GM12874 (cell line): ENCODE measurements around the gene ACTA2.

ENCODE experiments used
- TF ChIP-seq, protein P1 (sequence below): IDR thresholded peaks from 2 replicates; pipeline ENCODE4 v1.5.1; 2011; ENCODE audit warnings: low read depth, mild to moderate bottlenecking, control low read depth, low read length, moderate library complexity; ENCODE audit not compliant: insufficient read depth

ACTA2 gene

DNA sequence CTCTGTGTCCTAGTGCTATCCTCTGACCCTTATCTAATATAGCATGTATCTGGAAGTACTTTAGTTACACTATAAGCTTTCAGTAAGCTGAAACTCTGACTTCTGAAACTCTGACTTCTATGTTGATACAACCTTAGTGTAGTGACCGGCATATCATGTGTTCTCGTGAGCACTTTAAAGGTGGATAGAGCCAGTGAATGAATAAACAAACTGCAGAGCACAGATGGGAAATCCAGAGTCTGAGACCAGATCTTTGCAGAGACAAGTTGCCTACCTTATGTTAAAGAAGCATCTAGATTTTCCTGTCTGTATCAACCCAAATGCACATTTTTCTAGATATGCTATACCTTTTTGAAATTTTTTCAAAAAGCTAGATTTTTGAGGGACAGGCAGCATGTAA lies 3.5 kb downstream of the ACTA2 start:
- TF ChIP-seq, protein P1, sequence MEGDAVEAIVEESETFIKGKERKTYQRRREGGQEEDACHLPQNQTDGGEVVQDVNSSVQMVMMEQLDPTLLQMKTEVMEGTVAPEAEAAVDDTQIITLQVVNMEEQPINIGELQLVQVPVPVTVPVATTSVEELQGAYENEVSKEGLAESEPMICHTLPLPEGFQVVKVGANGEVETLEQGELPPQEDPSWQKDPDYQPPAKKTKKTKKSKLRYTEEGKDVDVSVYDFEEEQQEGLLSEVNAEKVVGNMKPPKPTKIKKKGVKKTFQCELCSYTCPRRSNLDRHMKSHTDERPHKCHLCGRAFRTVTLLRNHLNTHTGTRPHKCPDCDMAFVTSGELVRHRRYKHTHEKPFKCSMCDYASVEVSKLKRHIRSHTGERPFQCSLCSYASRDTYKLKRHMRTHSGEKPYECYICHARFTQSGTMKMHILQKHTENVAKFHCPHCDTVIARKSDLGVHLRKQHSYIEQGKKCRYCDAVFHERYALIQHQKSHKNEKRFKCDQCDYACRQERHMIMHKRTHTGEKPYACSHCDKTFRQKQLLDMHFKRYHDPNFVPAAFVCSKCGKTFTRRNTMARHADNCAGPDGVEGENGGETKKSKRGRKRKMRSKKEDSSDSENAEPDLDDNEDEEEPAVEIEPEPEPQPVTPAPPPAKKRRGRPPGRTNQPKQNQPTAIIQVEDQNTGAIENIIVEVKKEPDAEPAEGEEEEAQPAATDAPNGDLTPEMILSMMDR, result no peak

DNA sequence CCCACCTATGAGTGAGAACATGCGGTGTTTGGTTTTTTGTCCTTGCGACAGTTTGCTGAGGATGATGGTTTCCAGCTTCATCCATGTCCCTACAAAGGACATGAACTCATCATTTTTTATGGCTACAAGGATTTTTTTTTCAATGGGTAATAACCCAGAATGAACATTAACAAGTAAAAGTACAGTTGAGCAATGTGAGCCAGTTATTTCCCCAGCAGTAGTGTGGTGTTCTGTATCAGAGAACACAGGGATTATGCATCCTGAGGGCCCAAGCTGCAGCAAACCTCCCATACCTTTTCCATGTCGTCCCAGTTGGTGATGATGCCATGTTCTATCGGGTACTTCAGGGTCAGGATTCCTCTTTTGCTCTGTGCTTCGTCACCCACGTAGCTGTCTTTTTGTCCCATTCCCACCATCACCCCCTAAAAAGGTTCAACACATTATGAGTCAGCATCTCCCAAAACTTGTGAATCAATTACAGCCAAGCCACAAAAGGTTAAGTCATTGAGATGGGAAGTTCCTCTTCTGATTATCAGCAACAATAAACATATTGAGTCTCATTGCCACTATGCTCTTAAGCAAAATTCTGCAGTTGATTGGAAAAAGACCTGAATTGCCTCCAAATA lies 5.5 kb downstream of the ACTA2 start:
- TF ChIP-seq, protein P1, result no peak

DNA sequence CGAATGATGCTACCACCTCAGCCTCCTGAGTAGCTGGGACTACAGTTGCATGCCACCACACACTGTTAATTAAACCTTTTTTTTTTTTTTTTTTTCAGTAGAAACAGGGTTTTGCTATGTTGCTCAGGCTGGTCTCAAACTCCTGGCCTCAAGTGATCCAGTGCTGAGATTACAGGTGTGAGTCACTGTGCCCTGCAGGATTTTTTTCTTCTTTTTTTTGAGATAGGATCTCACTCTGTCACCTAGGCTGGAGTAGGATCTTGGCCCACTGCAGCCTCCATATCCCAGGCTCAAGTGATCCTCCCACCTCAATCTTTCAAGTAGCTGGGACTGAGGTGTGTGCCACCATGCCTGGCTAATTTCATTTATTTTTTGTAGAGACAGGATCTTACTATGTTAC lies 6.4 kb downstream of the ACTA2 start:
- TF ChIP-seq, protein P1, result no peak

DNA sequence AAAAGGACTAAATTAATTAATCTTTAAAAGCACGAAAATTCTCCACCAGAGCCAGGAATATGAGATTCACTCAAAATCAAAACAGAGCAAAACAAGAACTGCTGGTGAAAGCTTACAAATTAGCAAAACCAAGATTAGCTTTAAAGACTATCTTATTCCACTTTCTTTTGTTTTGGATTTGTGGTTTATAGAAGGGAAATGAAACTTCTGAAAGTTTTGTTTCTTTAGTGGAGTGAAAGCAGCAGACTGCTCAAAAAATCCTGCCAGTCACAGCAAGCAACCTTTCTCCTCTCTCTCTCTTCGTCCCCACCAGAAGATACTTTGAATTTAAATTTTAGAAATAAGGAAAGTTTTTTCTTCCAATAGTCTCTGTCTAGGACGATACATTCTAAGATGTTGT lies 7.8 kb downstream of the ACTA2 start:
- TF ChIP-seq, protein P1, result no peak

DNA sequence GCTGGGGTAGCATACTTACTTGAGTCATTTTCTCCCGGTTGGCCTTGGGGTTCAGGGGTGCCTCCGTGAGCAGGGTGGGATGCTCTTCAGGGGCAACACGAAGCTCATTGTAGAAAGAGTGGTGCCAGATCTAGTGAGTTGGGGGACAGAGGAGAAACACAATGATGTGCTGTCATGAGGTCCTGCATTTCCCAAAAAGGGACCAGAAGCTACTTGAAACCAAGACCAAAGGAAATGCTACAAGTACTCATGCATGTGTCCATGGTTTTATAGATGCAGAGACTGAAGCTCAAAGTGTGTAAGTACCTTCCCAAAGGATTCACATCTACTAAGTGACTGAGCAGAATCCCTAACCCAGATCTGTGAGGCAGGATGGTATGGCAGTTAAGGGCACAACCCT lies 8.8 kb downstream of the ACTA2 start:
- TF ChIP-seq, protein P1, result no peak

DNA sequence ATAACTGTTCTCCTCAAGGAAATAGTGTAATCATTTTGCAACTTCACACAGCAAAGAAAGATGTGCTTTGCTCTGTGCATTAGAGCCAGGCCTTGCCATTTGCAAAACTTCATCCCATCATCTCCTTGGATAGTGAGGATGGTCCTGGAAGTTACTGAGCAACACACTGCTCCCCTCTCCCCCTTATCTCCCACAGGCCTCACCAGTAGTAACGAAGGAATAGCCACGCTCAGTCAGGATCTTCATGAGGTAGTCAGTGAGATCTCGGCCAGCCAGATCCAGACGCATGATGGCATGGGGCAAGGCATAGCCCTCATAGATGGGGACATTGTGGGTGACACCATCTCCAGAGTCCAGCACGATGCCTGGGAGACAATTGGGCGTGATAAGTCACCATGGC lies 11.5 kb downstream of the ACTA2 start:
- TF ChIP-seq, protein P1, result no peak

DNA sequence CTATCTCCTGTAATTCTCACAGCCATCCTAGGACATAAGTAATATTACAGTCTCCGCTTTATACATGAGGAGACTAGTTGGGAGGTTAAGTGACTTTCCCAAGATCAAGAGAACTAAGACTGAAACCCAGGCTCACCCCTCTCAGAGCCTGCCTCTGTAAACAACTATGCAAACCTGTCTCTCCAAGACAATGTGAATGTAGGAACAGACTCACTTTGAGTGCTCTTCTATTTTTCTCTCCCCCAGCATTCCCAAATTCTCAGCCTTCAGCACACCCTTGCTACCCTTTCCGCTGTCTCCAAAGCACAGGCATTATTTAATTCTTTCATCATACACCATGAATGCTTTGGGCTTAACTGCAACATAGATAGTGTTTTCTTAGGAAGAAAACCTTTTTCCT lies 13.6 kb downstream of the ACTA2 start:
- TF ChIP-seq, protein P1, result no peak
